Stimulated activated CD8-positive, alpha-beta memory T cell treated with anti-CD3 and anti-CD28 coated beads, Interleukin-4, amount 100 ng/mL, for 48 hours (primary cell): Measurements from ENCODE around the gene RUNX3.

Source experiments
- DNase-seq: peaks from one replicate; pipeline ENCODE4 v3.0.0-alpha.2; 2020

RUNX3 gene

DNA sequence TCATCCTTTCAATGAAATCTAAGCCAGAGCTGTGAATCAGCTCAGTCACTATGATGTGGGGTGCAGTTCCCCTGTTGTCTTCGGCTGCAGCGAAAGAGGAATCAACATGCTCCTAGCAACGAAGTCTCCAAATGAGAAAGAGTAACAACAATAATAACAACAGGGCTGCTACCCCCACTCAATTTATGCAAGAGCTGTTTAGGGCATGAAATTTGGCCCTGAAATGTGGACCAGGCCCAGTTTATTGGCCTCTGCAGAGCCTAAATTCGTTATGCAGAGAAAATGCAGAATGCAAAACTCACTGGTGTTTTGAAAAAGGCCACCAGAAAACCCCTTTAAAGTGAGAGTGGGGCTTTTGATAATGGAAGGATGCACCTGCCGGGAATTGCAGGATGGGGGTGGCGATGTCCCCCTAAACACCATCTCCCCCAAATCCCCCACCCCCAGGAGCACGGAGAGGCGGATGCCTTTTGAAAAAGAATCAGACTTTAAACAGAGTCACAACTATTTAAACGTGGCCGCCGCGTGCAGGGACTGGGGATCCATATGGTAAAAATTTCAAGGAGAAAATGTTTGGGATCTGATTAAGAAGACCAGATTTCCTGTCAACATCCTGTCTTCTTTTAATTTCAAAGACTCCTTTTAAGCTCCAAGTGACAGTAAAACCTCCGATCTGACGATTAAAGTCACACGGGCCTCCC lies 1.9 kb downstream of the RUNX3 start:
- DNase-seq, result no peak

DNA sequence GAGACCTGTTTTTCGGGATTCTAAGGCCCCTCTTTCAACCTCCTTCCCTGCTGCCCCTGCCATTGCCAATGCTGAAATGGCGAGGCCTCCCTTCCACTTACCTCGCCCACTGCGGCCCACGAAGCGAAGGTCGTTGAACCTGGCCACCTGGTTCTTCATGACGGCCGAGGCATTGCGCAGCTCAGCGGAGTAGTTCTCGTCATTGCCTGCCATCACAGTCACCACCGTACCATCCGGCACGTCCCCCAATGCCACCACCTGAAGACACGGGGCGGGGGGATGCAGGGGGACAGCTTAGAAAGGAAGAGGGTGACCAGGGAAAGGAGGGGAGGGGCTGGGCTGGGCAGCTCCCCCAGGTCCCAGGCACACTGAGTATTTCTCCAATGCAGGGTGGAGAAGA lies 2.6 kb downstream of the RUNX3 start:
- no peak for DNase-seq

DNA sequence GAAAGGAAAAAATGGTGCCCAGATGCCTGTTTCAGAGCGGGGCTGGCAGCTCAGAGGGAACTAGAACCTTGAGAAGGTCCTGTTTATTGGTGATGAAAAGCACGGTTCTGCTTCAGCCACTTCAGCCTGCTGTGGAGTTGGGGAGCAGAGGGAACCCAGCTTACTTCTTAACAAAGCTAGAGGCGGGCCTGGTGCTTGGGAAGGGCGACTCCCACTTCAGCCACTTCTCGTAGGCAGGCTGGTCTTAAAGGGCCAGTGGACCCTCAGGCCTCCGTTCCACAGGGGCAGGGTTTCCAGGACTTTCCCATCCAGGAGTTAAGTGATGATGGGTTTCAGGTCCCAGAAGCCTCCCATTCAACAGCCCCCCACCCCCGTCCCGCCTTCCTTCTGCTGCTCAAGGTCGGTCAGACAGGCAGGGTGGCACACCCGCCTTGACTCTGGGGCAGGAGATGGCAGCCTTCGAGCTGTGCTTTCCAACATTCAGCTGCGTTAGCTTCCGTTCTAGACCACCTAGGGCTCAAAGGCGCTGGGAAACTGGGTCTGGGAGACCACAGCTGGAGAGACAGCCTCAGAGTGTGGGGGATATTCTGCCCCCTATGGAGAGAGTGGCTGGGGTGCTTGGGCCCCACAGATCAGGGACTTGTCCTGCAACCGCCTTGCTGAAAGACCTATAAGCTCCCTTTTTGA lies 3.4 kb downstream of the RUNX3 start:
- DNase-seq, result no peak

DNA sequence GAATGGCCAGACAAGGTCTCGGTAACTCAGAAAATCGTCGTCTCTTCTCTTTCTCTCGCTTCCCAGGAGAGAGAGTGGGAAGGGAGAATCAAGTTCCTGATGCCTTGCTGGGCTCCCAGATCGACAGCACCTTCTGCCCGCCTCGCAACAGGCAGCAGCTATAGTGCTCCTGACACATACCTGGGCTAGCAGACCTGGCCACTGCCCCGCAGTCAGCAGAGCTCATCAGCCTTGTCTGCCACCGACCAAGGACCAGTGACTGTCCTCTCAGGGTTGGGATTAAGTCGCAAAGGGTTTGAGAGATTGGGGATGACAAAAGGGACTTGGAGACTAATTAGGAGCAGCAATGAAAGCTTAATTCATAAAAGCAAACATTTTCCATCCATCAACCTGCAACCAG lies 4.1 kb downstream of the RUNX3 start:
- no peak for DNase-seq

DNA sequence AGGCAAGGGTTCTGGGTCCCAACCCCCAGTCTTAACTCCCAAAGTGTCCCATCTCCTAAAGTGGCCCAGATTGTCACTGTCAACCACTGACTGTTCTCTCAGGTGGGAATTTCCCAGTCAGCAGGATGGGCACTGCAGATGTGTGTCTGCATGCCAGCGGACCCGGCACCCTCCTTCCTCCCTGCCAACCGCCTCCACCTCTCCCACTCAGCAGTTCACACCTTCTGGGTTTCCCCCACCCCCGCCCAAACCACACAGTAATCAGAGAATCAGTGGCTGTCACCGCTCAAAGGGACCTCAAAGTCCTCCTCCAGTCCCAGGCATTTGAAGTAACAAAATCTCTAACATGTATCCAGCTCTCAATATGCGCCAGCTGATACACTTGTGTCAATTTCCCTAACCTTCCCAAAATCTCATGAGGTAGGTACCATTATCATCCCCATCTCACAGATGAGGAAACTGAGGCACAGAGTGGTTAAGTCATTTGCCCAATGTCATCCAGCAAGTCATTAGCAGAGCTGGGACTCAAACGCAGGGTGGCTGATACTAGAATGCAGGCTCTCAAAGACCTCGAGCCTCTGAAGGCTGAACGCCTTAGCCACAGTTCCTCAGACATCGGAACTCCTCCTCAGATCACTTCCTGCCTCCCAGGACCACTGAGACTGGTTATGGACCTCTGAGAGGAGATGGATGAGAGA lies 4.8 kb downstream of the RUNX3 start:
- peak; percentile 89 for DNase-seq

DNA sequence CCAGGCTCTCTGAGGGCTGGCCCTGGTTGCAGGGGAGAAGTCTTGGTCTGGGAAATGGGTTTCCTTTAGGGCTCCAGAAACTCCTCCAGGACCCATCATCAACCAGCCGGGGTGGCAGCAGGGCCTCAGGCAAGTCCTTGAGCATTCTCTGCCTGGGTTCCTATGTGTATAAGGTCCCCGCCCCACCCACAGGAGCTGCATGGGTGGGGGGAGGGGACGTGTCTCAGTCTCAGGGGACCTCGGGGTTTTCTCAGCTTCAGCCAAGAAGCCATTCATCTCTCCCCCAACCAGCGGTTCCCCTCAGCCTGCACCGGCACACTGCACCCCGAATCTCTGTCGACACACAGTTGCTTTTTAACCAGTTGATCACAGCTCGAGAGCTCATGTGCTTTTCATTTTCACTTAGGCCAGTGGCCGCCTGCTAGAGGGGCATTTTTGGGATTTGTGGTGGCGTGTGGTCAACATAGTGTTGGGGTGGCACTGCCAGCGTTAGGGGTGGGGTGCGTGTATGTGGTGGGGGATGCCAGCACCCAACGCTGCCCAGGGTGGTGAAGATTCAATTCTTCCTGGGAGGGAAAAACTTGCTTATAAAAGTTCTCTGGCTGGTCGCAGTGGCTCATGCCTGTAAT lies 6.5 kb downstream of the RUNX3 start:
- DNase-seq, result peak; percentile 70

DNA sequence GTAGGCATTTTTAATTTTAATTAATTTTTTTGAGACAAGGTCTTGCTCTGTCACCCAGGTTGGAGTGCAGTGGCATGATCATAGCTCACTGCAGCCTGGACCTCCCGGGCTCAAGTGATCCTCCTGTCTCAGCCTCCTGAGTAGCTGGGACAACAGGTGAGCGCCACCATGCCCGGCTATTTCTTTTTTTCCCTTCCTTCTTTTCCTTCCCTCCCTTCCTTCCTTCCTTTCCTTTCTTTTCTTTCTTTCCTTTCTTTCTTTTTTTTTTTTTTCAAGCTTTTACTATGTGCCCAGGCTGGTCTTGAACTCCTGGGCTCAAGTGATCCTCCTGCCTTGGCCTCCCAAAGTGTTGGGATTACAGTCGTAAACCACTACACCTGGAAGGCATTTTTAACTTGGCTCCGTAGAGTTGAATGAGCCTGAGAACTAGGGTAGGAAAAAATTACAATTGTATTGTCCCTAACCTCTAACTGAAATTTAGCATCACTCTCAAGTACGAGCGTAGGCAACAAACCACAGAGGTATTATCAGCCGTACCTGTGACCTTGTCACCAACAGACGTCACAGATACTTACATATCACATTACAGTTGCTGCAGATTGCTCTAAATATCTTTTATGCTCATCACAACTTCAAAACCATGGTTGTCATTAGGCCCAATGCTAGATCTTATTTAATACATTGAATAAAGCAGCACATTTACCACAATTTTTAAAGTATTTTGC lies 8.0 kb downstream of the RUNX3 start:
- no peak for DNase-seq

DNA sequence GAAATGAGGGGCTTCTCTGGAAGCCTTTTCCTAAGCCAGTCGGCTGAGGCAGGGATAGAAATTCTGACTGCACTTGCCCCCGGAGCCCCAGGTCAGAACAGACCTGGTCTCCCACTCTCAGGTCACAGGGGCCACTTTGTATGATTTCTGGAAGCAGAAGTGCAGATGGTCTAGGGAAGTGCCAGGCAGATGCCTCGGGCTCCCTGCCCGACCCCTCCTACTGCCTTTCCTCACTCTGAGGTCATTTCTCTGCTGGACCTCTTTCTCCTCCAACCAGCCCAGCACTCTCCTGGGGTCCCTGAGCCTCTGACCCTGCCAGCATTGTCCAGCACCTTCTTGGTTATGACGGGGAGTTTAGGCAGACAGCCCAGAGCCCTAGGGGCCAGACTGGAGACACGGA lies 8.7 kb downstream of the RUNX3 start:
- no peak for DNase-seq

DNA sequence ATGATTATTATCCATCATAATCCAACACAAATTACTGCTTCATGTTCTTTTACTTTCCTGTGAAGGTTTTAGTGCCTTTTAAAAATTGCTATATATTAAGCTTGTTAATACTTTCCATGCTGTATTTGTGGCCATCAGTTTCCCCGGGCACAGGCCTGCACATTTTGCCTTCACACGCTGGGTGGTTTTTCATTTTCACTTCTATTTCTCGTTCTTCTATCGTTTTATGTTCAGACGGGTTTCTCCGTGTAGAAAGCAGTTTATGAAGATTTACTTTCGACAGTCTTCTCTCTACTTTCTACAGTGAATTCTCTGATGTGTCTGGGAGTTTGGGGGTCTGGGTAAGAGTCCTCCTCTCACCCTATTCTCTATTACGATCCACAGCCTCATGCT lies 9.5 kb downstream of the RUNX3 start:
- no peak for DNase-seq

DNA sequence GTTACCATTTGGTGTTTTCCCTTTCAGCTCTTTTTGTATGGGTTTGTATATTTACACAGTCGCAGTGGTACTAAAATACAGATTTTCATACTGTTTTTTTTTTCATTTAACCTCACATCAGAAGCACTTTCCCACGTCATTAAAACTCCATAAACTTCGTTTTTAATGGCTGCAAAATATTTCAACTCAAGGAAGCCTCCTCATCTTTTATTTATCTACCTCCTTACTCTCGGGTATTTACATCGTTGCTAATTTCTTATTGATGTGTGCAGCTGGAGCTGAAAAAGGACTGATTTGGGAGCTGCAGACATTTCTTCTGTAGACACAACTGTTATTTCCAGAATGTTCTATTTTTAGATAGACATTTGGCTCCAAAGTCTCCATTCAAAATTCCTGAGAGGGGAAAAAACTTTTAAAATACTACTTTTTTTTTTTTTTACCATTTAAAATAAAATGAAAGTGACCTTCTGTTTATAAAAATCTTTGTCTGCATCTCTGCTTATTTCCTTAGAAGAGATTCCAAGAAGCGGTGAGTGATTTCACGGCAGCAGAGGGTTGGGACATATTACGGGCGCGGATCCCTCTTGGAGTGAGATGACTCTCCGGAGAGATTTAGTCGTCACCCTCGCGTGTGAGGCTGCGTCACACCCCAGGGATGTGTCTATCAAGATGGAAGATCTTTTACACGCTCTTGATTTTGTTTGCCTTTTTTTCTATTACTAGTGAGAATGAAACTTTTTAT lies 10.1 kb downstream of the RUNX3 start:
- DNase-seq, result peak; percentile 85

DNA sequence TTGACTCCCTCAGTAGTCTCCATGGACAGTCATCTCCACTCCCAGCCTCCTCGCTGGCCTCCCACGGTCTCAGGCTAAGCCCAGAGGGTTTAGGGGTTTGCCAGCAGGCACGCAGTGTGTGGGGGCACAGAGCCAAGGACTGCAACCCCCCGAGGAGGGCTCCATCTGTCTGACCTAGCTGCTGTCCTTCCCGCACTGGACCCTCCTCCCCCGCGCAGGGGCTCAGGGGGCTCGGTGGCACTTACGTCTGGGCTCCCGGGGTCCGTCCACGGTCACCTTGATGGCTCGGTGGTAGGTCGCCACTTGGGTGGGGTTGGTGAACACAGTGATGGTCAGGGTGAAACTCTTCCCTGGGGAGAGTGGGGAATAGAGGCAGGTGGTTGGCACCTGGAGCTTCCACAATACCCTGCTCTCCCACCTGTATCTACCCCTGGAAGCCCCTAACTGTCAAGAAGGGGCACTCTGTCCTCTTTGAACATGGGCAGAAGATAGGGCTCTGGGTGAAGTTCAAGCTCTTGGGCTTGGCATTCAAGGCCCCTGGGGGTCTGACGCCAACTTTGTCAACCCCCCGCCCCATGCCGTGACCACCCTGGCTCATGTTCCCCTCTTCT lies 11.0 kb downstream of the RUNX3 start:
- DNase-seq, result no peak

DNA sequence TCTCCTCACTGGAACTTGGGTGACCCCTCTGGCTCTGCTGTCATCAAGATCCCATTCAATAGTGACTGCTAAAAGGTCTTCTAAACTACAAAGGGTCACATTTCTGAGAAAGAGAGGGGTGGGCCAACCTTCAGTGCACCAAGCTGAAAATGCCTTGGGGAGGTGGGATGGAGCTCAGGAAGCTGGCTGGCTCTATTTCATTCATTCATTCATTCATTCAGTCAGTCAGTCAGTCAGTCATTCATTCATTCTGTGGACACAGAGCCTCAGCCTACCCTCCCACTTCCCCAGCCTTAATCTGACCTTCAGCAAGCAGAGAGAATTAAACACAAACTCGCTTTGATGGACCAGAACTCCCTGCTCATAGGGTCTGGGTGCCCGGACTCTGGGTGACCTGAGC lies 11.7 kb downstream of the RUNX3 start:
- no peak for DNase-seq

DNA sequence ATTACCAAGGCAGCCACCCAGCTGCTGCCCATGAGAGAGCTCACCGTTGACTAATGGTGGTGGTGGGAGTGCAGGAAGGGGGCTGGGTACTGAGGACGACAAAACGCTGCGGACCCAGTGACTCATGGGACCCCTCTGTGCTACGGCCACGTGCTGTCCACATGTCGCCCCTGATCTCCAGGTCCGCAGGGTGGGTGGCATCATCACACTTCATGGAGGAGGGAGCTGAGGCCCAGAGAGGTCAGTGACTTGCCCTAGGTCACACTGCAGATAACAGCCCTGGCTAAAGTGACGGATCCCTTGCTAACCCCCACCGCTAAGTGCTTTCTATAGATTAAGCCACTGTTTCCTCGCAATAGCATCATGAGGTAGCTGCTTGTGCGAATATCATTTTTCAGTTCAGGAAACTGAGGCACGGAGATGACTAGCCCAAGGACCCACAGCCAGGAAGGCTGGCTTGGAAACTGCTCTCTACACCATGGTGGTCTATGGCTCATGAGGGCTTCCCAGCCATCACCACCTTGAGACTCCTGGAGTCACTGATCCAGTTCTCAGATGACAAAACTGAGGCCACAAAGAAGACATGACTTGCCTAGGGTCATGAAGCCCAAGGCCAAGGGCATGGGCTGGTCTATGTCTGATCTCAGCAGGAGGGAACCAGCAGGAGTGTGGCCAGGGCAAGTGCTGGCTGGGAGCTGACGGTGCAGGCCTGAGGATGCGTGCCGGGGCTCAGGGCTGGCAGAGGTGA lies 12.6 kb downstream of the RUNX3 start:
- DNase-seq, result no peak

DNA sequence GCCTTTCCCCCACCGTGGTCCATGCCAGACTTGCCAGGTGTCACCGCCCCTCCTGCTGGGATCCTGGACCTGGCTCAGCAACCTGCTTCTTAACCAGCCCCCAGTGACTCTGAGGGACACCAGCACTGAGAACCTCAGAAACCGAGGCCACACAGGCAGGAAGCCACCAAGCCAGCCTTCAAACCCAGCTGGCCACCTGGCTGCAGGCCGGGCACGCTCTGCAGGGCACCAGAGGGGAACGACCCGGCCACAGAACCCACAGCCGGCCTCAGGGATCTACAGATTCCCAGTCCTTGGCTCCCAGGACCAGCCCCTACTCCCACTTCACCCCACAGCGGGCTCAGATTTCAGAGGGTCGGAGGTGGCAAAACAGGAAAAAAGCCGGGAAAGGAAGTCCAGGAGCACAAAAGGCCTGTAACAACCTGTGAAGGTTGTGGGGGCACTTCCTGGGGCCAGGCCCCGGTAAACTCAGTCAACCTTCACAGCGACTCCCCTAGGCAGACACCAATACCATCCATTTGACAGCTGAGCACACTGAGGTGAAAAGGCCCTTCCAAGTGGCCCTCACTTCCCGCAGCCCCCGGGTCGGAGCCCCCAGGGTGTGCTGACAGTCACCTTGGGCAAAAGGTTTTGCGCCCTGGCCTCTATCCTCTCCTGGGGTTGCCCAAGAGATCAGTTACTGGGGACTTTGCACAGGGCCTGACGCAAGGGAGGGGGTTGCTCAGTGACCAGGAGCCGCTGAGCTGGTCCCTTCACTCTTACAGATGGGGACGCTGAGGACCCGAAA lies 14.1 kb downstream of the RUNX3 start:
- no peak for DNase-seq

DNA sequence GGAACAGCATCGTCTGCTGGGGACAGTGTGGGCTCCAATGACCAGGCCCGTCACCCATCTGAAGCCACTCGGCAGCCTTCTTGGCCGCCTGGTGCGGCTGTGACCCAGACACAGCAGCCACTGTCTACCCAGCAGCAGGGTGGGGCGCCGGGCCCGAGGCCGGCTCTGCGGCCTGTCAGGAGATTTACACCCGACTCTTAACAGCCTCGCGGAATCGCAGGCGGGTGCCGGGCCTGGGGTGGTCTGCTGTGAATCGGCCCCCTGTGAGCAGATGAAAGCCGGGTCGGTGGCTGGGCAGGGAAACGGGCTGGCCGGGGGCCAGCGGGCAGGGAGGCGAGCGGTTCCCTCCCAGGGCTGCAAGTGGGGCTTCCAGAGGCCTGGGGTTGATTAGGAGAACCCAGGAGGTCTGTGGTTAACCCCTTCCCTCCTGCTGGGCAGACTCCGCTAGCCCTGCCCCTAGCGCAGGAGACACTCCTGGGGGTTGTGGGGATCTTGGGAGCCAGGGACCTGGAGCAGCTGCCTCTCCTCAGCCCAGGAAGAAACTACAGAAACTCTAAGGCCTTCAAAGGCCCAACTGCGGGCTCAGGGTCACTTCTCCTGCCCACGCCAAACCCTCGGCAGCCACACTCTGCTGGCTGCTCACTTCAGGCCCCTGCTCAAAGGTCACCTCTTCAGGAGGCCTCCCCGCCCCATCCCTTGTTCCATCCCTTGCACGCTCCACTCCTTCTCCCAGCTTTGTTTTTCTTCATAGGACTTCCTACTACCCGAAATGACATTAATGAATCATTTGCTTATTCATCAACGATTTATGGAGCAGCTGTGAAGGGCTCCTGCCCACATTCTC lies 15.6 kb downstream of the RUNX3 start:
- no peak for DNase-seq

DNA sequence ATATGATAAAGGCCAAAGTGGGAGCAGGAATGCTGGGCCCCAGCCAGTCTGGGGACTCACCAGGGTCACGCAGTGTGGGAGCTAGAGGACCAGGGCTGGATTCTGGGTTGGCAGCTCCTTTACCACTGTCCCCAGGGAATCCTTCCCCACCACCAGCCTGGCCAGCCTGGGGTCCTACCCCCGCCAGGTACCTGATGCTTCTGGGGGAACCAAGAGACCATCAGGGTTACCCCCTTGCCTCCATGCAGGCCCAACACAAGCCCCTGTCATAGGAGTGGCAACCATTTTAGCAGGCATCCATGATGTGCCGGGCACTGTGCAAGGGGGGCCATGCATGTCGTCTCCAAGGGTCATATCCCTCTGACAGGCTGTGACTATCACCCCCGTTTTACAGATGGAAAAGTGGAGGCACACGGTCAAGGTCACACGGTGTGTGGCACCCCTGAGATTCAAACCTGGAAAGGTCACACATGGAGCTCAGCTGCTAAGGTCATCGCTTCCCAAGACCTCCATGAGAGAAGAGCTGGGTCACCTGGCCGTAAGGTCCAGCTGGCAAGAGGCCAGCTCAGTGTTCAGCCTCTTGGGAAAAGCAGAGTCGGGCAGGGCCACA lies 16.4 kb downstream of the RUNX3 start:
- no peak for DNase-seq

DNA sequence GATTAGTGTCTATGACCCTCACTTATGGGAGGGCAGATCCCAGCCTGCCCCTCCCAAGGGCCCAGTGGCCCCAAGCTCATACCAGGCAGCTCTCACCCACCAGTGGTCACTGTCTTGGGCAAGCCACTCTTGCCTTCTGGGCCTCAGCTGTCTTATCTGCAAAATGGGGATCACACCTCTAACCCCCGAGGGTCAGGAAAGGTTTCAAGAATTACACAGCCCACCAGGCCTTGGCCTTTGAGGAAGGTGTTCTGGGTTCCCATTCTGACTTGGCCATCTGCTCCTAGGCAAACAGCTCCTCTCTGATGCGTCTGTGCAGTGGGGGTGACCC lies 16.8 kb downstream of the RUNX3 start:
- no peak for DNase-seq

DNA sequence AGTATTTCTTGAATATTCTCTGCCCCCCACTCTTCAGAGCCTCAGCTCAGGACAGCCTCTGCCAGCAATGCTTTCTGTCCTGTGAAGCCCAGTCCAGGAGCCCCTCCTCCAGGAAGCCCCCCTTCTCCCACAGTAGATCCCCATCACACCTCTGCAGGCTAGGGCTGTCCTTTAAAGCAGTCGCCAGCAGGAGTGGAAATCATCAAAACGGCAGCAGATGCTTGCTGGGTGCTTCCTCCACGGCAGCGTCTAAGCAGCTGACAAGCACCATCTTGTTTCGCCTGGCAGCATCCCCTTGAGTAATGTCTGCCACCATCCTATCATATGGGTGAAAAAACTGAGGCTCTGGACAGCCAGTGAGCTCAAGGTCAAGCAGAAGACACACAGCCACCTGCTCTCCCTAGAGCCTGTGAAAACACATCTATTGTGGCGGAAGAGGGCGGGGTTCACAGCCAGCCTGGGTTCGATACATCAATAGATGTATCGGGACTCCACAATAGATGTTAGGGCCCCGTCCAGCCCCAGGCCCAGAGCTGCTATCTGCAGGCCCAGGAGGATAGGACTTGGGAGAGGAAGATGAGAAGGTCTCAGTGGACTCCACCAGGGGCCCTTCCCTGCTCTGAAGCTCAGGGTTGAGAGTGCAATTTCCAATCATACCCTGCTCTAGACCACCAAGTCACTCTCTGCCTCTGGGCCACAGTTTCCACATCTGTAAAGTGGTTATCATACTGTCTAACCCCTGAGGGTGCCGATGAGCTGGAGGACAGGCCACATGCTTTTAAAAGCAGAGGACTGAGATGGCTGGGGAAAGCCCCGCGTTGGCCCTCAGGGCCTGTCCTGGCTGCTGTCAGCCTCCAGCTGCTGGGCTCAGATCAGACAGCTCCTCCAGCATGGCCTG lies 17.5 kb downstream of the RUNX3 start:
- peak; percentile 56 for DNase-seq
